GM06990 (cell line): Measurements from ENCODE around the gene PTPRN2.

Experiments used
- DNase-seq: peaks from one replicate; pipeline ENCODE4 v3.0.0-alpha.2; 2011; ENCODE audit not compliant: insufficient read length; ENCODE audit errors: extremely low read depth
- H3K27me3 ChIP-seq: replicated peaks from 2 replicates; pipeline ENCODE4 v1.6.0; 2011; ENCODE audit warnings: low read length; ENCODE audit not compliant: control insufficient read depth, insufficient read depth
- H3K36me3 ChIP-seq: 2 replicates; pipeline ENCODE4 v1.5.1; 2011; ENCODE audit warnings: low read length; ENCODE audit not compliant: control insufficient read depth, insufficient read depth
- H3K4me3 ChIP-seq: replicated peaks from 2 replicates; pipeline ENCODE4 v1.5.1; 2011; ENCODE audit warnings: low read depth, mild to moderate bottlenecking, control low read depth, low read length
- TF ChIP-seq, protein P1 (sequence below): IDR thresholded peaks from 2 replicates; pipeline ENCODE4 v1.5.1; 2011; ENCODE audit warnings: low read length, control low read depth, mild to moderate bottlenecking, inconsistent platforms; ENCODE audit not compliant: insufficient read depth, poor library complexity, severe bottlenecking

The PTPRN2 gene

GRCh38 chr7:157684909-157685429, 902.7 kb downstream of the PTPRN2 start:
- TF ChIP-seq, protein P1, sequence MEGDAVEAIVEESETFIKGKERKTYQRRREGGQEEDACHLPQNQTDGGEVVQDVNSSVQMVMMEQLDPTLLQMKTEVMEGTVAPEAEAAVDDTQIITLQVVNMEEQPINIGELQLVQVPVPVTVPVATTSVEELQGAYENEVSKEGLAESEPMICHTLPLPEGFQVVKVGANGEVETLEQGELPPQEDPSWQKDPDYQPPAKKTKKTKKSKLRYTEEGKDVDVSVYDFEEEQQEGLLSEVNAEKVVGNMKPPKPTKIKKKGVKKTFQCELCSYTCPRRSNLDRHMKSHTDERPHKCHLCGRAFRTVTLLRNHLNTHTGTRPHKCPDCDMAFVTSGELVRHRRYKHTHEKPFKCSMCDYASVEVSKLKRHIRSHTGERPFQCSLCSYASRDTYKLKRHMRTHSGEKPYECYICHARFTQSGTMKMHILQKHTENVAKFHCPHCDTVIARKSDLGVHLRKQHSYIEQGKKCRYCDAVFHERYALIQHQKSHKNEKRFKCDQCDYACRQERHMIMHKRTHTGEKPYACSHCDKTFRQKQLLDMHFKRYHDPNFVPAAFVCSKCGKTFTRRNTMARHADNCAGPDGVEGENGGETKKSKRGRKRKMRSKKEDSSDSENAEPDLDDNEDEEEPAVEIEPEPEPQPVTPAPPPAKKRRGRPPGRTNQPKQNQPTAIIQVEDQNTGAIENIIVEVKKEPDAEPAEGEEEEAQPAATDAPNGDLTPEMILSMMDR = no peak
- no peak overlapping the region for H3K4me3 ChIP-seq
- DNase-seq = no peak
- H3K36me3 ChIP-seq = no peaks in the 10 kb centered on the region
- H3K27me3 ChIP-seq = no peaks in the 10 kb centered on the region

- no peaks in the 10 kb centered on the region for H3K36me3 ChIP-seq
- no peak for DNase-seq
- H3K4me3 ChIP-seq = no peak overlapping the region
- TF ChIP-seq, protein P1 = no peak
- no peaks in the 10 kb centered on the region for H3K27me3 ChIP-seq
Measured at GRCh38 chr7:157684157-157684908, 903.3 kb downstream of the PTPRN2 start.

- Histone ChIP-seq H3K36me3 (no peaks in the 10 kb centered on the region), H3K27me3 (no peaks in the 10 kb centered on the region), H3K4me3 (no peak overlapping the region)
- DNase-seq = no peak
- TF ChIP-seq, protein P1 = no peak
Measured at GRCh38 chr7:157683747-157684156, 903.9 kb downstream of the PTPRN2 start.

DNA sequence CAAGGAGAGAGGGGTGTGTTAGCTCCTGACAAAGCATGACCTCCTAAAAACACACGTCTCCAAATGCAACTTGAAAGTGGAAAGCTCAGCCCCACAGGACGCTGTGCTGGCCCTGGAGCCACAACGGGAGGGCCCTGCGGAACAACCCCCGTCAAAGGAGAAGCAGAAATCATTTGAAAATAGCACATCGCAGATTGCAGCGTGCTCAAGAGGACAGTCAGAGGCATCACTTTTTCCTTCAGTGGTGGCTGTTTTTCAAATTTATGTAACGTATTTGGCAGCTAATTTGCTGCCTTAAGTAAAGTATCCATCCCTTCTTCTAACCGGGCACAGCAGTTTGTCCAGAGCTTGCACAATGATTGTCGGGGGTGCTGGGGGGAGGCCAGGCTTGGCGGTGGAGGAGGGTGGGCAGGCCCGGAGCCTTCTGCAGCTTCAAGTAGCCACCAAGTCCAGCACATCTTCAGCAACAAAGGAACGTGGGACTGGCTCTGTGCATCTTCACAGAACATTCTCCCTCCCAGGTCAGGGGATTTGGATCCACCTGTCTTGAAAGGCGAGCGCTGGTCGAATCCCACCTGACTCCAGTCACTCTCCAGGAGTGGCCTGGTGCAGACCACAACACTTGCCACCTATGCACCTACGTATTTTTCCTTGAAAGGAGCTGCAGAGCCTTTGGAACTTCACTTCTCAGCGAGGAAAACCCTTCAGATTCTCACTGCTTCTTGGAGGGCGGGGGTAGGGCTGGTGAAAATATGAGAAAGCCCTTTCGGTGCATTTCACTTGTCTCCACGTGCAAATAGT, 904.5 kb downstream of the PTPRN2 start:
- DNase-seq = no peak
- no peaks in the 10 kb centered on the region for H3K27me3 ChIP-seq
- no peak overlapping the region for H3K4me3 ChIP-seq
- no peaks in the 10 kb centered on the region for H3K36me3 ChIP-seq
- TF ChIP-seq, protein P1 = no peak

- DNase-seq = no peak
- no peak overlapping the region for H3K4me3 ChIP-seq
- no peaks in the 10 kb centered on the region for H3K36me3 ChIP-seq
- no peaks in the 10 kb centered on the region for H3K27me3 ChIP-seq
- TF ChIP-seq, protein P1 = no peak
Measured at GRCh38 chr7:157682064-157682945, 905.3 kb downstream of the PTPRN2 start.
